Muscle of back (tissue), 11 donors: ENCODE measurements around the gene NRXN3. TPM values are rescaled to one million over a fixed set of nuclear protein-coding genes. Genes with fewer than 3 reads are reported as not detected.
"Not testable (repeated sequence)": the region's sequence is repeated elsewhere in the genome, so short reads cannot be mapped to it uniquely, and the experiment has no call there.

ENCODE experiments used
- DNase-seq, 3 donors: peaks; one replicate each; pipeline versions ENCODE4 v3.0.0 to v3.0.0-alpha.2; 2013
- polyA plus RNA-seq, 10 donors: library from polyadenylated mRNA; unstranded; fragments of 120-200 nt; gene quantifications; one replicate each; pipeline ENCODE4 v1.2.1, GENCODE V29; 2013; ENCODE audit not compliant: insufficient read length in 10 of 10

The NRXN3 gene
- polyA plus RNA-seq, 10 donors = 0.39 to 2.5 (median 0.84) TPM

GRCh38 chr14:78486081-78486480, 315.9 kb downstream of the NRXN3 start:
- DNase-seq = no peak

GRCh38 chr14:78486621-78487020, 316.4 kb downstream of the NRXN3 start:
- DNase-seq = no peak

- not testable (repeated sequence) for DNase-seq
Observed at GRCh38 chr14:78487573-78487972, 317.4 kb downstream of the NRXN3 start.

- no peak for DNase-seq
Observed at GRCh38 chr14:78488938-78489337, 318.8 kb downstream of the NRXN3 start.

GRCh38 chr14:78491048-78491447, 320.9 kb downstream of the NRXN3 start:
- DNase-seq = no peak

- no peak for DNase-seq
Observed at GRCh38 chr14:78498062-78498595, 328.0 kb downstream of the NRXN3 start.

- no peak for DNase-seq
Observed at GRCh38 chr14:78501909-78502308, 331.7 kb downstream of the NRXN3 start.

GRCh38 chr14:78508023-78508422, 337.9 kb downstream of the NRXN3 start:
- DNase-seq = no peak

- DNase-seq = no peak
Observed at GRCh38 chr14:78509516-78509915, 339.3 kb downstream of the NRXN3 start.

- no peak for DNase-seq
Observed at GRCh38 chr14:78512021-78512420, 341.8 kb downstream of the NRXN3 start.

- DNase-seq = peak; percentile 4 to 44 (median 31)
Observed at GRCh38 chr14:78519863-78520262, 349.7 kb downstream of the NRXN3 start.

GRCh38 chr14:78524196-78524595, 354.0 kb downstream of the NRXN3 start:
- DNase-seq = no peak

- DNase-seq = no peak
Observed at GRCh38 chr14:78524766-78525165, 354.6 kb downstream of the NRXN3 start.

- DNase-seq = peak; percentile 4 to 21 (median 14)
Observed at GRCh38 chr14:78530078-78530477, 359.9 kb downstream of the NRXN3 start.

- no peak for DNase-seq
Observed at GRCh38 chr14:78534141-78534540, 364.0 kb downstream of the NRXN3 start.

GRCh38 chr14:78535041-78535440, 364.9 kb downstream of the NRXN3 start:
- no peak for DNase-seq

GRCh38 chr14:78541788-78542187, 371.6 kb downstream of the NRXN3 start:
- DNase-seq = not testable (repeated sequence)

GRCh38 chr14:78543433-78543832, 373.3 kb downstream of the NRXN3 start:
- no peak for DNase-seq

GRCh38 chr14:78561074-78561473, 390.9 kb downstream of the NRXN3 start:
- DNase-seq = no peak

- DNase-seq = peak; percentile 62 to 77 (median 62)
Observed at GRCh38 chr14:78566026-78566858, 396.1 kb downstream of the NRXN3 start.

GRCh38 chr14:78566859-78567172, 396.6 kb downstream of the NRXN3 start:
- no peak for DNase-seq

- peak in 1 of 3 donors; percentile 3 for DNase-seq
Observed at GRCh38 chr14:78567343-78567742, 397.2 kb downstream of the NRXN3 start.

GRCh38 chr14:78573736-78574135, 403.6 kb downstream of the NRXN3 start:
- DNase-seq = not testable (repeated sequence)
